GM23338 (cell line): ENCODE data around the gene NUTM2F. TPM values are rescaled to one million over a fixed set of nuclear protein-coding genes. Genes with fewer than 3 reads are reported as not detected.
"Not testable (repeated sequence)": the region's sequence is repeated elsewhere in the genome, so short reads cannot be mapped to it uniquely, and the experiment has no call there.

Experiments
- ATAC-seq: fragments of 200-7000 bp; cut with Tn5 transposase; 3 replicates; pipeline ENCODE4 v1.9.1; 2020
- DNase-seq: peaks from one replicate; pipeline ENCODE4 v3.0.0-alpha.2; 2015; ENCODE audit warnings: low spot score
- H2AFZ ChIP-seq: fragments of 200-600 bp; sonication (generic); 2 replicates; pipeline ENCODE4 v1.8.0; 2016; ENCODE audit warnings: antibody characterized with exemption, mild to moderate bottlenecking, moderate library complexity
- H3F3A ChIP-seq: fragments of 200-600 bp; sonication (generic); replicated peaks from 2 replicates; pipeline ENCODE4 v1.8.0; 2017; ENCODE audit warnings: antibody characterized with exemption, mixed run types, low read depth
- H3K27ac ChIP-seq: fragments of 200-600 bp; sonication (generic); 2 replicates; pipeline ENCODE4 v1.6.1; 2016; ENCODE audit warnings: low read depth
- H3K27me3 ChIP-seq: fragments of 200-600 bp; sonication (generic); 2 replicates; pipeline ENCODE4 v1.8.0; 2016; ENCODE audit warnings: mild to moderate bottlenecking, mixed run types, moderate library complexity; ENCODE audit not compliant: insufficient read depth
- H3K36me3 ChIP-seq: fragments of 200-600 bp; sonication (generic); 2 replicates; pipeline ENCODE4 v1.8.0; 2016; ENCODE audit warnings: mild to moderate bottlenecking; ENCODE audit not compliant: insufficient read depth
- H3K4me1 ChIP-seq: fragments of 200-600 bp; sonication (generic); 2 replicates; pipeline ENCODE4 v1.8.0; 2016; ENCODE audit warnings: mild to moderate bottlenecking, moderate library complexity; ENCODE audit not compliant: insufficient read depth
- H3K4me2 ChIP-seq: fragments of 200-600 bp; sonication (generic); 2 replicates; pipeline ENCODE4 v1.7.1; 2017; ENCODE audit warnings: mixed run types
- H3K4me3 ChIP-seq: fragments of 200-600 bp; sonication (generic); 2 replicates; pipeline ENCODE4 v1.6.1; 2016; ENCODE audit warnings: mixed run types
- H3K79me2 ChIP-seq: fragments of 200-600 bp; sonication (generic); replicated peaks from 2 replicates; pipeline ENCODE4 v1.8.0; 2017; ENCODE audit warnings: mild to moderate bottlenecking; ENCODE audit not compliant: insufficient read depth
- H3K9me2 ChIP-seq: fragments of 200-600 bp; sonication (generic); 2 replicates; pipeline ENCODE4 v1.8.0; 2017; ENCODE audit not compliant: insufficient read depth
- H4K20me1 ChIP-seq: fragments of 200-600 bp; sonication (generic); replicated peaks from 2 replicates; pipeline ENCODE4 v1.8.0; 2017; ENCODE audit warnings: mild to moderate bottlenecking; ENCODE audit not compliant: insufficient read depth
- H3K27ac Mint-ChIP-seq: 2 replicates; pipeline ENCODE4 v1.8.0; 2020; ENCODE audit warnings: inconsistent platforms, mild to moderate bottlenecking, moderate library complexity, mixed read lengths
- H3K27me3 Mint-ChIP-seq: 3 replicates; pipeline ENCODE4 v1.8.0; 2022; ENCODE audit warnings: low read depth, mild to moderate bottlenecking, moderate library complexity, mixed read lengths, inconsistent platforms; ENCODE audit not compliant: insufficient read depth, poor library complexity
- H3K36me3 Mint-ChIP-seq: 3 replicates; pipeline ENCODE4 v1.8.0; 2021; ENCODE audit warnings: low read depth, mild to moderate bottlenecking, inconsistent platforms, moderate library complexity, mixed read lengths
- H3K4me1 Mint-ChIP-seq: 3 replicates; pipeline ENCODE4 v1.8.0; 2020; ENCODE audit warnings: mild to moderate bottlenecking, inconsistent platforms, mixed read lengths
- H3K4me3 Mint-ChIP-seq: 3 replicates; pipeline ENCODE4 v1.8.0; 2021; ENCODE audit warnings: moderate library complexity, mild to moderate bottlenecking, inconsistent platforms, mixed read lengths
- H3K9me3 Mint-ChIP-seq: 3 replicates; pipeline ENCODE4 v1.8.0; 2020; ENCODE audit warnings: moderate library complexity, mild to moderate bottlenecking, inconsistent platforms, mixed read lengths
- CREB1 ChIP-seq: fragments of 250-450 bp; sonication (Bioruptor Pico); IDR thresholded peaks from 2 replicates; pipeline ENCODE4 v1.5.0; 2020; ENCODE audit warnings: low read depth, mild to moderate bottlenecking, moderate library complexity
- EZH2 ChIP-seq: fragments of 200-600 bp; sonication (generic); IDR thresholded peaks from one replicate; pipeline ENCODE4 v1.8.0; 2017; ENCODE audit warnings: antibody characterized with exemption, mild to moderate bottlenecking, low read depth; ENCODE audit not compliant: unreplicated experiment
- EZH2phosphoT487 ChIP-seq: fragments of 200-600 bp; sonication (generic); IDR thresholded peaks from one replicate; pipeline ENCODE4 v1.8.1; 2018; ENCODE audit warnings: antibody characterized with exemption; ENCODE audit not compliant: unreplicated experiment
- JUNB ChIP-seq: IDR thresholded peaks from one replicate; pipeline ENCODE4 v1.6.1; 2016; ENCODE audit warnings: antibody characterized with exemption; ENCODE audit not compliant: unreplicated experiment
- NANOG ChIP-seq: IDR thresholded peaks from 2 replicates; pipeline ENCODE4 v1.6.1; 2016; ENCODE audit warnings: antibody characterized with exemption, borderline replicate concordance
- STAT1 ChIP-seq: IDR thresholded peaks from one replicate; pipeline ENCODE4 v1.6.1; 2016; ENCODE audit warnings: antibody characterized with exemption; ENCODE audit not compliant: unreplicated experiment
- ZNF331 ChIP-seq: fragments of 250-450 bp; sonication (Bioruptor Pico); IDR thresholded peaks from 2 replicates; pipeline ENCODE4 v1.5.0; 2020; ENCODE audit warnings: low read depth, mild to moderate bottlenecking, moderate library complexity
- polyA plus RNA-seq: library from polyadenylated mRNA; unstranded; fragments of >200 nt; fragmentation: Nextera tagmentation; extraction: Ambion mirVana; gene quantifications from 2 replicates; pipeline ENCODE4 v1.2.1, GENCODE V29; 2016
- total RNA-seq: library from RNA; depleted of rRNA; stranded (reverse); fragments of >200 nt; shearing (Covaris generic); gene quantifications from 2 replicates; pipeline ENCODE4 v1.2.3, GENCODE V29; 2014
- TF ChIP-seq, protein P1 (sequence below): fragments of 250-450 bp; sonication (Bioruptor Pico); IDR thresholded peaks from 2 replicates; pipeline ENCODE4 v1.5.0; 2020; ENCODE audit warnings: mild to moderate bottlenecking, moderate library complexity
- TF ChIP-seq, protein P2 (sequence below): IDR thresholded peaks from one replicate; pipeline ENCODE4 v1.6.1; 2018; ENCODE audit warnings: antibody characterized with exemption; ENCODE audit not compliant: unreplicated experiment
- TF ChIP-seq, protein P3 (sequence below), 2 experiments: fragments of 200-600 bp in 1 of 2; sonication (generic) in 1 of 2; conservative IDR thresholded peaks; 2 replicates each; pipeline versions ENCODE4 v1.5.1 to v1.6.1; 2016 to 2017; ENCODE audit warnings: antibody characterized with exemption in 2 of 2, low read depth in 2 of 2, mild to moderate bottlenecking in 2 of 2, moderate library complexity in 1 of 2

NUTM2F gene
- total and polyA plus RNA-seq, 2 experiments from 2014 or later: 0.19 to 0.45 TPM

DNA sequence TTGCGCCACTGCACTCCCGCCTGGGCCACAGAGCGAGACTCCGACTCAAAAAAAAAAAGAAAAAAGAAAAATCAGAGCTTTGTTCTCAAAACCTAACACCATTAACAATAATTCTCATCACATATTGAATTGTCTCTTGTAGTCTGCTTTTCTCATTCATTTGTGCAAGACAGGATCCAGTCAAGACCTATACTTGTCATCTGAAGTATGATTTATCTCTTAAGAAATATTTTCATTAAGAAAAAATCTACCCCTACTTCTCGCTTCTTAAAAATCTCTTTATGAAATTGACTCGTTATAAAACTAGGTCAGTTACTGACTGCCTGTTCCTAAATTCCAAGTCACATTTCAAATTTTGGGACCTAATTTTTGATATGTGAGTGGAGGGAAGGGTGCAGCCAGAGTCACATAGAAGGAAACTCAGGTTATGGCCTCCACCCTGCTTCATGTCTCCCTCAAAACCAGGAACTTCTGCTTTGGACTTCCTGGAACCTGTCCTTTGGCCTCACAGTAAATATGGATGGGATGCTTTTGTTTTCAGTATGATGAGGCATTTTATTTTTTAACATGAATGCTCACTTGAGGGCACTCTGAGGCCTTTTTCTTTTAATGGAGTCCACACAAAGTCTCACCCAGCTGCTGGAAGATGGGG, 50.4 kb downstream of the NUTM2F start:
- Histone ChIP-seq H2AFZ (no peak overlapping the region), H3K9me2 (no peaks in the 10 kb centered on the region), H3K79me2 (peaks cover 8% of the 10 kb centered on the region), H3K27me3 (no peaks in the 10 kb centered on the region), H4K20me1 (no peaks in the 10 kb centered on the region), H3K27ac (no peak overlapping the region), H3F3A (no peaks in the 10 kb centered on the region), H3K4me1 (0 out of 2 replicates have a peak, but pooled peaks cover 3% of the 10 kb centered on the region), H3K4me2 (no peak overlapping the region), H3K36me3 (peaks cover 13% of the 10 kb centered on the region), H3K4me3 (no peak overlapping the region)
- TF ChIP-seq, protein P1, sequence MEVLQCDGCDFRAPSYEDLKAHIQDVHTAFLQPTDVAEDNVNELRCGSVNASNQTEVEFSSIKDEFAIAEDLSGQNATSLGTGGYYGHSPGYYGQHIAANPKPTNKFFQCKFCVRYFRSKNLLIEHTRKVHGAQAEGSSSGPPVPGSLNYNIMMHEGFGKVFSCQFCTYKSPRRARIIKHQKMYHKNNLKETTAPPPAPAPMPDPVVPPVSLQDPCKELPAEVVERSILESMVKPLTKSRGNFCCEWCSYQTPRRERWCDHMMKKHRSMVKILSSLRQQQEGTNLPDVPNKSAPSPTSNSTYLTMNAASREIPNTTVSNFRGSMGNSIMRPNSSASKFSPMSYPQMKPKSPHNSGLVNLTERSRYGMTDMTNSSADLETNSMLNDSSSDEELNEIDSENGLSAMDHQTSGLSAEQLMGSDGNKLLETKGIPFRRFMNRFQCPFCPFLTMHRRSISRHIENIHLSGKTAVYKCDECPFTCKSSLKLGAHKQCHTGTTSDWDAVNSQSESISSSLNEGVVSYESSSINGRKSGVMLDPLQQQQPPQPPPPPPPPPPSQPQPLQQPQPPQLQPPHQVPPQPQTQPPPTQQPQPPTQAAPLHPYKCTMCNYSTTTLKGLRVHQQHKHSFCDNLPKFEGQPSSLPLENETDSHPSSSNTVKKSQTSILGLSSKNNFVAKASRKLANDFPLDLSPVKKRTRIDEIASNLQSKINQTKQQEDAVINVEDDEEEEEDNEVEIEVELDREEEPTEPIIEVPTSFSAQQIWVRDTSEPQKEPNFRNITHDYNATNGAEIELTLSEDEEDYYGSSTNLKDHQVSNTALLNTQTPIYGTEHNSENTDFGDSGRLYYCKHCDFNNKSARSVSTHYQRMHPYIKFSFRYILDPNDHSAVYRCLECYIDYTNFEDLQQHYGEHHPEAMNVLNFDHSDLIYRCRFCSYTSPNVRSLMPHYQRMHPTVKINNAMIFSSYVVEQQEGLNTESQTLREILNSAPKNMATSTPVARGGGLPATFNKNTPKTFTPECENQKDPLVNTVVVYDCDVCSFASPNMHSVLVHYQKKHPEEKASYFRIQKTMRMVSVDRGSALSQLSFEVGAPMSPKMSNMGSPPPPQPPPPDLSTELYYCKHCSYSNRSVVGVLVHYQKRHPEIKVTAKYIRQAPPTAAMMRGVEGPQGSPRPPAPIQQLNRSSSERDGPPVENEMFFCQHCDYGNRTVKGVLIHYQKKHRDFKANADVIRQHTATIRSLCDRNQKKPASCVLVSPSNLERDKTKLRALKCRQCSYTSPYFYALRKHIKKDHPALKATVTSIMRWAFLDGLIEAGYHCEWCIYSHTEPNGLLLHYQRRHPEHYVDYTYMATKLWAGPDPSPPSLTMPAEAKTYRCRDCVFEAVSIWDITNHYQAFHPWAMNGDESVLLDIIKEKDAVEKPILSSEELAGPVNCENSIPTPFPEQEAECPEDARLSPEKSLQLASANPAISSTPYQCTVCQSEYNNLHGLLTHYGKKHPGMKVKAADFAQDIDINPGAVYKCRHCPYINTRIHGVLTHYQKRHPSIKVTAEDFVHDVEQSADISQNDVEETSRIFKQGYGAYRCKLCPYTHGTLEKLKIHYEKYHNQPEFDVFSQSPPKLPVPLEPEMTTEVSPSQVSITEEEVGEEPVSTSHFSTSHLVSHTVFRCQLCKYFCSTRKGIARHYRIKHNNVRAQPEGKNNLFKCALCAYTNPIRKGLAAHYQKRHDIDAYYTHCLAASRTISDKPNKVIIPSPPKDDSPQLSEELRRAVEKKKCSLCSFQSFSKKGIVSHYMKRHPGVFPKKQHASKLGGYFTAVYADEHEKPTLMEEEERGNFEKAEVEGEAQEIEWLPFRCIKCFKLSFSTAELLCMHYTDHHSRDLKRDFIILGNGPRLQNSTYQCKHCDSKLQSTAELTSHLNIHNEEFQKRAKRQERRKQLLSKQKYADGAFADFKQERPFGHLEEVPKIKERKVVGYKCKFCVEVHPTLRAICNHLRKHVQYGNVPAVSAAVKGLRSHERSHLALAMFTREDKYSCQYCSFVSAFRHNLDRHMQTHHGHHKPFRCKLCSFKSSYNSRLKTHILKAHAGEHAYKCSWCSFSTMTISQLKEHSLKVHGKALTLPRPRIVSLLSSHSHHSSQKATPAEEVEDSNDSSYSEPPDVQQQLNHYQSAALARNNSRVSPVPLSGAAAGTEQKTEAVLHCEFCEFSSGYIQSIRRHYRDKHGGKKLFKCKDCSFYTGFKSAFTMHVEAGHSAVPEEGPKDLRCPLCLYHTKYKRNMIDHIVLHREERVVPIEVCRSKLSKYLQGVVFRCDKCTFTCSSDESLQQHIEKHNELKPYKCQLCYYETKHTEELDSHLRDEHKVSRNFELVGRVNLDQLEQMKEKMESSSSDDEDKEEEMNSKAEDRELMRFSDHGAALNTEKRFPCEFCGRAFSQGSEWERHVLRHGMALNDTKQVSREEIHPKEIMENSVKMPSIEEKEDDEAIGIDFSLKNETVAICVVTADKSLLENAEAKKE (CRISPR knock-in tag): no peak
- TF ChIP-seq, protein P2, sequence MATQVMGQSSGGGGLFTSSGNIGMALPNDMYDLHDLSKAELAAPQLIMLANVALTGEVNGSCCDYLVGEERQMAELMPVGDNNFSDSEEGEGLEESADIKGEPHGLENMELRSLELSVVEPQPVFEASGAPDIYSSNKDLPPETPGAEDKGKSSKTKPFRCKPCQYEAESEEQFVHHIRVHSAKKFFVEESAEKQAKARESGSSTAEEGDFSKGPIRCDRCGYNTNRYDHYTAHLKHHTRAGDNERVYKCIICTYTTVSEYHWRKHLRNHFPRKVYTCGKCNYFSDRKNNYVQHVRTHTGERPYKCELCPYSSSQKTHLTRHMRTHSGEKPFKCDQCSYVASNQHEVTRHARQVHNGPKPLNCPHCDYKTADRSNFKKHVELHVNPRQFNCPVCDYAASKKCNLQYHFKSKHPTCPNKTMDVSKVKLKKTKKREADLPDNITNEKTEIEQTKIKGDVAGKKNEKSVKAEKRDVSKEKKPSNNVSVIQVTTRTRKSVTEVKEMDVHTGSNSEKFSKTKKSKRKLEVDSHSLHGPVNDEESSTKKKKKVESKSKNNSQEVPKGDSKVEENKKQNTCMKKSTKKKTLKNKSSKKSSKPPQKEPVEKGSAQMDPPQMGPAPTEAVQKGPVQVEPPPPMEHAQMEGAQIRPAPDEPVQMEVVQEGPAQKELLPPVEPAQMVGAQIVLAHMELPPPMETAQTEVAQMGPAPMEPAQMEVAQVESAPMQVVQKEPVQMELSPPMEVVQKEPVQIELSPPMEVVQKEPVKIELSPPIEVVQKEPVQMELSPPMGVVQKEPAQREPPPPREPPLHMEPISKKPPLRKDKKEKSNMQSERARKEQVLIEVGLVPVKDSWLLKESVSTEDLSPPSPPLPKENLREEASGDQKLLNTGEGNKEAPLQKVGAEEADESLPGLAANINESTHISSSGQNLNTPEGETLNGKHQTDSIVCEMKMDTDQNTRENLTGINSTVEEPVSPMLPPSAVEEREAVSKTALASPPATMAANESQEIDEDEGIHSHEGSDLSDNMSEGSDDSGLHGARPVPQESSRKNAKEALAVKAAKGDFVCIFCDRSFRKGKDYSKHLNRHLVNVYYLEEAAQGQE: no peak
- no peak for TF ChIP-seq CREB1 (CRISPR knock-in tag)
- no peak for TF ChIP-seq JUNB
- no peak for TF ChIP-seq STAT1
- TF ChIP-seq EZH2phosphoT487: no peak
- no peak for TF ChIP-seq ZNF331 (CRISPR knock-in tag)
- TF ChIP-seq, protein P3, sequence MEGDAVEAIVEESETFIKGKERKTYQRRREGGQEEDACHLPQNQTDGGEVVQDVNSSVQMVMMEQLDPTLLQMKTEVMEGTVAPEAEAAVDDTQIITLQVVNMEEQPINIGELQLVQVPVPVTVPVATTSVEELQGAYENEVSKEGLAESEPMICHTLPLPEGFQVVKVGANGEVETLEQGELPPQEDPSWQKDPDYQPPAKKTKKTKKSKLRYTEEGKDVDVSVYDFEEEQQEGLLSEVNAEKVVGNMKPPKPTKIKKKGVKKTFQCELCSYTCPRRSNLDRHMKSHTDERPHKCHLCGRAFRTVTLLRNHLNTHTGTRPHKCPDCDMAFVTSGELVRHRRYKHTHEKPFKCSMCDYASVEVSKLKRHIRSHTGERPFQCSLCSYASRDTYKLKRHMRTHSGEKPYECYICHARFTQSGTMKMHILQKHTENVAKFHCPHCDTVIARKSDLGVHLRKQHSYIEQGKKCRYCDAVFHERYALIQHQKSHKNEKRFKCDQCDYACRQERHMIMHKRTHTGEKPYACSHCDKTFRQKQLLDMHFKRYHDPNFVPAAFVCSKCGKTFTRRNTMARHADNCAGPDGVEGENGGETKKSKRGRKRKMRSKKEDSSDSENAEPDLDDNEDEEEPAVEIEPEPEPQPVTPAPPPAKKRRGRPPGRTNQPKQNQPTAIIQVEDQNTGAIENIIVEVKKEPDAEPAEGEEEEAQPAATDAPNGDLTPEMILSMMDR (conservative IDR thresholded peaks at IDR 0.05; ENCODE audit: low read depth in 2 of 2): no peak
- no peak for TF ChIP-seq EZH2
- TF ChIP-seq NANOG: no peak
- DNase-seq: no peak
- no peak overlapping the region for H3K27ac Mint-ChIP-seq
- H3K36me3 Mint-ChIP-seq: peaks cover 66% of the 10 kb centered on the region
- H3K27me3 Mint-ChIP-seq: no peaks in the 10 kb centered on the region
- ATAC-seq: no peak
- H3K9me3 Mint-ChIP-seq: peaks cover 24% of the 10 kb centered on the region
- no peak overlapping the region for H3K4me3 Mint-ChIP-seq
- H3K4me1 Mint-ChIP-seq: peaks cover 4% of the 10 kb centered on the region

DNA sequence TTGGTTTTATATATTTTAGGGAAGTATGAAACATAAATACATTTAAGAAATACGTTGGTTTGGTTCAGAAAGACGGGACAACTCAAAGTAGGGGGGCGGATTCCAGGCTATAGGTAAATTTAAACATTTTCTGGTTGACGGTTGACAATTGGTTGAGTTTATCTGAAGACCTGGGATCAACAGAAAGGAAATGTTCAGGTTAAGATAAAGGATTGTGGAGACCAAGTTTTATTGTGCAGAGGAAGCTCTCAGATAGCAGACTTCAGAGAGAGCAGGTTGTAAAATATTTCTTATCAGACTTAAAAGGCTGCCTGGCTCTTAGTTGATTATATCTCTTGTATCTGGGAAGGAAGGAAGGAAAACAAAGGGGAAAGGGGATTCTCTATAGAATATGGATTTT, 51.4 kb downstream of the NUTM2F start:
- not testable (repeated sequence) for H3K27me3 Mint-ChIP-seq, H2AFZ ChIP-seq

More for the DNA sequence above, 51.4 kb downstream of the NUTM2F start:
- H3K4me1 ChIP-seq, H3K27ac Mint-ChIP-seq, DNase-seq, H4K20me1 ChIP-seq, H3K4me1 Mint-ChIP-seq, H3K27me3 ChIP-seq, ATAC-seq, H3K9me2 ChIP-seq, H3K4me3 ChIP-seq, H3K27ac ChIP-seq, H3K4me3 Mint-ChIP-seq, H3F3A ChIP-seq, H3K4me2 ChIP-seq: not testable (repeated sequence)
- Histone ChIP-seq H3K36me3 (peaks cover 13% of the 10 kb centered on the region), H3K79me2 (peaks cover 15% of the 10 kb centered on the region)
- Mint-ChIP-seq H3K36me3 (peaks cover 62% of the 10 kb centered on the region), H3K9me3 (peaks cover 24% of the 10 kb centered on the region)
